ENCODE results near the gene RAD51. TPM values are rescaled to one million over a fixed set of nuclear protein-coding genes. Genes with fewer than 3 reads are reported as not detected.
A peak's percentile ranks its signal among the peaks of the same experiment; 100 is the strongest.

The RAD51 gene
- total RNA-seq, 3 donors from 2014 or later = 2.9 to 13.1 (median 8.3) TPM

DNA sequence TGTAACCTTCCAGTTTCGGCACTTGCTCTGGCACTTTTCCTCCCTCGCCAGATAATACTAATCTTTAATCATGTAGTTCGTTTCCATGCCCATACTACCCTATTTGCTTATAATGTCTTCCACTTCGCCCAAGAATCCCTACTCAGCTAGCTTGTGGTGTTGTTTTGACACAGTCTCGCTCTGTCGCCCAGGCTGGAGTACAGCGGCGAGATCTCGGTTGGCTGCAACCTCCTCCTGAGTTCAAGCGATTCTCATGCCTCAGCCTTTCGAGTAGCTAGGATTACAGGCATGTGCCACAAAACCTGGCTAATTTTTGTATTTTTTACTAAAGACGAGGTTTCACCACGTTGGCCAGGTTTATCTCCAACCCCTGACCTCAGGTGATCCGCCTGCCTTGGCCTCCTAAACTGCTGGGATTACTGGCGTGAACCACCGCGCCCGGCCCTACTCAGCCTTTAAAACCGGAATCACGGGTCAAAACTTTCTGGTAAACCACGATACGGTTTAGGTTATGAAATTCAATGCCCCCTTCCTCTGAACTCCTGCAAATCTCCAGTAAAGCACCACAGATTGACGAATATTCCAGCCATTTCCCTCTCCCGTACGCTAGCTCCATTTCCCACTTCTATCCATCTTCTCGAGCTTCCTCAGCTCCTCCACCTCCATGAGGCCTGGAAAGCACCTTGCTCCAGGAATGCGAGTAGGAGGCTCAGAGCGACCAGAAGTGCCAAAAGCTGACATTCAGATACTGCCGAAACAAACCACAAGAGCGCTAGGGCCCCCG is 878 bp upstream of the RAD51 start:
- no peaks in the 10 kb centered on the region for H3K36me3 ChIP-seq (ENCODE audit: low read depth)
- H3K4me1 ChIP-seq (ENCODE audit: low read depth) = peaks cover 14% of the 10 kb centered on the region
- TF ChIP-seq, protein P1, sequence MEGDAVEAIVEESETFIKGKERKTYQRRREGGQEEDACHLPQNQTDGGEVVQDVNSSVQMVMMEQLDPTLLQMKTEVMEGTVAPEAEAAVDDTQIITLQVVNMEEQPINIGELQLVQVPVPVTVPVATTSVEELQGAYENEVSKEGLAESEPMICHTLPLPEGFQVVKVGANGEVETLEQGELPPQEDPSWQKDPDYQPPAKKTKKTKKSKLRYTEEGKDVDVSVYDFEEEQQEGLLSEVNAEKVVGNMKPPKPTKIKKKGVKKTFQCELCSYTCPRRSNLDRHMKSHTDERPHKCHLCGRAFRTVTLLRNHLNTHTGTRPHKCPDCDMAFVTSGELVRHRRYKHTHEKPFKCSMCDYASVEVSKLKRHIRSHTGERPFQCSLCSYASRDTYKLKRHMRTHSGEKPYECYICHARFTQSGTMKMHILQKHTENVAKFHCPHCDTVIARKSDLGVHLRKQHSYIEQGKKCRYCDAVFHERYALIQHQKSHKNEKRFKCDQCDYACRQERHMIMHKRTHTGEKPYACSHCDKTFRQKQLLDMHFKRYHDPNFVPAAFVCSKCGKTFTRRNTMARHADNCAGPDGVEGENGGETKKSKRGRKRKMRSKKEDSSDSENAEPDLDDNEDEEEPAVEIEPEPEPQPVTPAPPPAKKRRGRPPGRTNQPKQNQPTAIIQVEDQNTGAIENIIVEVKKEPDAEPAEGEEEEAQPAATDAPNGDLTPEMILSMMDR (IDR thresholded peaks at IDR 0.05) = no peak
- no peak for DNase-seq
- H3K9me3 ChIP-seq = no peaks in the 10 kb centered on the region
- peak; percentile 0 for ATAC-seq
- peak overlapping the region; percentile 58 for H3K4me3 ChIP-seq
- intact Hi-C loops (cut with DNase I, micrococcal nuclease) = loop anchor here in 1 of 2 donors (10.0 kb wide), 1 partner anchor 91 kb away; no protein-coding TSS in a partner anchor

DNA sequence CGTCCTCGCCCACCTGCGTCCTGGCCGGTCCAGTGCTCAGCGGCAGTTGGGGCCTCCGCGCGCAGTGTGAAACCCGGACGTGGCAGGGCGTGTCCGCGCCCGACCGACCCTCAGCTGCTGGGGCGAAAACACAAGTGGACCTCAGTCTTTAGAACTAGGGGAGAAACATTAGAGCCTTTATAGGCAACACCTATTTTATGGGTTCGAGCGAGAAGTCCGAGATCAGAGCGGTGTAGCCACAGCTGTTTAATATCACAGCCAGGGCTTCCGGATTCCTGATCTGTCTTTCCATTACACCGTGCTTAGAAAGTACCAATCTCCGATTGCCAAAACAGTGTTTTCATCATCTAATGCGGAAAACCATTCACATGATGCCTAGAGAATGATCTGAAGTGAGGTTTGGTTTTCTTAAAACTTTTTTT is 506 bp downstream of the RAD51 start:
- TF ChIP-seq, protein P1 (IDR thresholded peaks at IDR 0.05) = no peak
- Histone ChIP-seq H3K9me3 (no peaks in the 10 kb centered on the region), H3K4me3 (peak overlapping the region; percentile 58), H3K4me1 (ENCODE audit: low read depth) (peaks cover 14% of the 10 kb centered on the region), H3K36me3 (ENCODE audit: low read depth) (no peaks in the 10 kb centered on the region)
- intact Hi-C loops (cut with DNase I, micrococcal nuclease) = loop anchor here in 1 of 2 donors (10.0 kb wide), 1 partner anchor 89 kb away; no protein-coding TSS in a partner anchor
- DNase-seq (peak in 1 of 3 donors; percentile 37), ATAC-seq (peak; percentile 47)

DNA sequence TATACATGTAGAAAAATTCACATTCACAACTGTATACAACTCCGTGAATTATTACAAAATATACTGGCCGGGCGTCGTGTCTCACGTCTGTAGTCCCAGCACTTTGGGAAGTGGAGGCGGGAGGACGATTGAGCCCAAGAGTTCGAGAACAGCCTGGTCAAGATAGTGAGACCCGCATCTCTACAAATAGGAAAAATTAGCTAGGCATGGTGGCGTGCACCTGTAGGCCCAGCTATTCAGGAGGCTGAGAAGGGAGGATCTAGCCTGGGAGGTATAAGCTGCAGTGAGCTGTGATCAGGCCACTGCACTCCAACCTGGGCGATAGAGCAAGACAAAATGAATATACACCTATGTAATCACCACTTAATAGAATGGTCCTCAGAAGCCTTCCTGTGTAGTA is 1.3 kb downstream of the RAD51 start:
- TF ChIP-seq, protein P1 (IDR thresholded peaks at IDR 0.05) = no peak
- DNase-seq (no peak), ATAC-seq (no peak)
- H3K4me1 ChIP-seq (ENCODE audit: low read depth) = peaks cover 16% of the 10 kb centered on the region
- intact Hi-C loops (cut with DNase I, micrococcal nuclease) = loop anchor here in 1 of 2 donors (10.0 kb wide), 1 partner anchor 89 kb away; no protein-coding TSS in a partner anchor
- H3K4me3 ChIP-seq = no peak overlapping the region
- no peaks in the 10 kb centered on the region for H3K36me3 ChIP-seq (ENCODE audit: low read depth)
- H3K9me3 ChIP-seq = no peaks in the 10 kb centered on the region

DNA sequence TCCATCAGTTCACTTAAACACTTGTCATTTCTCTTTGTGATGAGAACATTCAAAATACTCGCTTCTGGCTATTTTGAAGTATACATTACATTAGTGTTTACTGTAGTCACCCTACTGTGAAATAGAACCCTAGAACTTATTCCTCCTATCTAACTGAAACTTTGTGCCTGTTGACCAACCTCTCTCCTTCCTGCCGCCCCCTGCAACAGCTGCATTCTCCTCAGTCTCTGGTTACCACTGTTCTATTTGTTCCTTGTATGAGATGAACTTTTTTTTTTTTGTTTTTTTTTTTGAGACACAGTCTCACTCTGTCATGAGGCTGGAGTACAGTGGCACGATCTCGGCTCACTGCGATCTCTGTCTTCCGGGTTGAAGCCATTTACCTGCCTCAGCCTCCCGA is 2.9 kb downstream of the RAD51 start:
- TF ChIP-seq, protein P1 (IDR thresholded peaks at IDR 0.05) = no peak
- no peak for ATAC-seq
- H3K36me3 ChIP-seq (ENCODE audit: low read depth) = no peaks in the 10 kb centered on the region

DNA sequence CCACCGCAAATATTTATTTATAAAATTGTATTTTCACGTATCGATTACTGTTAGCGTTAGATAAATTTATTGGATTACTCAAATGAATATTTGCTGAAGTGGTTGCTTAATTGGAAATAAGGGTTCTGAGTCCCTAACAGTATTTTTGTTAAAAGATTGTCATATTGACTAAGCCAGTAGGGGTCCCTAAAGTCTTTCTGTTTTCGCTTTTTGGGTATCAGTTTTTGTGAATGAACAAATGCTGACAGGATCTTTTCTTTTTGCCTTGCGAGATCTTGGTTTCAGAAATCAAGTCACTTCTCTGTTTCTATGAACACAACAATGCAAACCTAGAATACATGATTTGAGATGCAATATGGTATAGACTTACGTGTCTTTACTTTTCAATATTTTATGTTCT is 7.1 kb downstream of the RAD51 start:
- DNase-seq = no peak
- TF ChIP-seq, protein P1 (IDR thresholded peaks at IDR 0.05) = no peak

More for the DNA sequence above, 2.9 kb downstream of the RAD51 start:
- no peaks in the 10 kb centered on the region for H3K9me3 ChIP-seq
- no peak for DNase-seq
- intact Hi-C loops (cut with DNase I, micrococcal nuclease) = loop anchor here in 1 of 2 donors (10.0 kb wide), 1 partner anchor 87 kb away; no protein-coding TSS in a partner anchor
- H3K4me1 ChIP-seq (ENCODE audit: low read depth) = peaks cover 12% of the 10 kb centered on the region
- H3K4me3 ChIP-seq = no peak overlapping the region

More for the DNA sequence above, 7.1 kb downstream of the RAD51 start:
- intact Hi-C loops (cut with DNase I, micrococcal nuclease) = no loop called here
- Histone ChIP-seq H3K36me3 (ENCODE audit: low read depth) (no peaks in the 10 kb centered on the region), H3K9me3 (no peaks in the 10 kb centered on the region), H3K4me1 (ENCODE audit: low read depth) (peaks cover 8% of the 10 kb centered on the region), H3K4me3 (no peak overlapping the region)
- ATAC-seq = peak; percentile 2

All from mucosa of descending colon (tissue), 3 donors.